GM12872 (cell line): ENCODE results near the gene CENPO.
A peak's percentile ranks its signal among the peaks of the same experiment; 100 is the strongest.

Experiments
- CTCF ChIP-seq: IDR thresholded peaks from 3 replicates; pipeline ENCODE4 v1.5.1; 2011; ENCODE audit warnings: low read depth, mild to moderate bottlenecking, low read length, moderate library complexity; ENCODE audit not compliant: insufficient read depth

CENPO gene

GRCh38 chr2:24820598-24821432 is 27.6 kb downstream of the CENPO start:
- no peak for TF ChIP-seq CTCF

DNA sequence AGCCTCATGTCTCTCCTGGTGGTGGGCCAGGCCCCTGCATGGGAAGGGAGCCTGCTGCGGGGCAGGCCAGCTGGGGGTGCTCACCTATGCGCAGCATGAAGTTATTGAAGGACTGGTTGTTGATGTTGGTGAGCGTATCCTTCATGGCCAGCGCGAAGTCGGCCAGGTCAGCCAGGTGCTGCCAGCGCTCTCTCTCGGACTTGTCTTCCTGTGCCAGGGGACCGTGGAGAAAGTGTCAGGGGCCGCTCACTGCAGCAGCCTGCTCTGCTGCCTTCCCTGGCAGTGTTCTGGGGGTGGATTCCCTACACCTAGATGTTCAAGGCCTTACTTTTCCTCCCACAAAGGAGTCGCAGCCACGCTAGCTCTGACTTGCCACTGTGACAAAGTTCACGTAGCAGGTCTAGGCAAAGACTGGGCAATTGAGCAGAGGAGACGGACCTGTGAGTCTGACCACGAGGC is 28.2 kb downstream of the CENPO start:
- no peak for TF ChIP-seq CTCF

DNA sequence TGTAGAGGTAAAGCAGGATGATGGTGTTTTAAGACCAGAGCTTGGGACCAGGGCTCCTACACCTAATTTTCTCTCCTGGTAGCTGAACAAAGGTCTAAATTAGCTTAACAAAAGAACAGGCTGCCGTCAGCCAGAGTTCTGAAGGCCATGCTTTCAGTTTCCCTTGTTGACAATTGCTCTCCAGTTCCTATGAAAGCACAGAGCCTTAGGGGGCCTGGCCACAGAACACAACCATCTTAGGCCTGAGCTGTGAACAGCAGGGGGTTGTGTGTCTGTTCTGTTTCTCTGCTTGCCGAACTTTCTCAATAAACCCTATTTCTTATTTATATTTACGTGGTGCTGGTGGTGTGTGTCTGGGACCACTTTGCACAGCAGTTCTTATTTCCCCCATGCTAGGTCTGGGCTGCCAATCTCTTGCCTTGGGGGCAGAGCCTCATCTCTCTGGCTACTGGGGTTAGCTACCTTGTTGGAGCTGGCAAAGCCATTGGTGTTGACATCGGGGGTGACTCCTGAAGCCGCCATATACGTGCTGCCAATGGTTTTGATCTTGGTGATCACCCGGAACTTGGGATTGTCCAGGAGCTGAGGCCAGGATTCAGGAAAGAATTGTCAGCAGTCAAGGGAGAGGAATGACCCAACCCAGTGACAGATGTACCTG is 29.0 kb downstream of the CENPO start:
- TF ChIP-seq CTCF: no peak

DNA sequence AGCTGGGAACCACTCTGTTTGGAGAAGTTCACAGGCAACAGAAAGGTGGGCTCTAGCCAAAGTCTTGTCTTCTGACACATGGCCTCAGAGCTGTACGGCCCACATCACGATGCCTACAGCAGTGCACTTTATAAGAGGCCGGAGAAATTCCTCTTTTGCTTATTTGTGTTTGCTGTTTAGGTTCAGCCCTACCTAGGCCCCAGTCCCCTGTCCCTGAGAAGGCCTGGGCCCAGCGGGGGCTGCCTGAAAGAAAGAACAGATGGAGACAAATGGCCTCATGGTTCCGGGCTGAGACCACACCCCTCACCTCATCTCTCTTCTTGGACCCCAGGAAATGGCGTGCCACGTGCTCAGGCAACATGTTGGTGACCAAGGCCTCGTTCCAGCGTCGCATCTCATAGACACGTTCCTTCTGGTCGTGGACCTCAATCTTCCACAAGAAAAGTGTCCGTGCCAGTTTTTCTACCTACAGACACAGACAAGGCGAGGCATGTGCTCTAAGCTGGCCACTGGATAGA is 30.9 kb downstream of the CENPO start:
- no peak for TF ChIP-seq CTCF

DNA sequence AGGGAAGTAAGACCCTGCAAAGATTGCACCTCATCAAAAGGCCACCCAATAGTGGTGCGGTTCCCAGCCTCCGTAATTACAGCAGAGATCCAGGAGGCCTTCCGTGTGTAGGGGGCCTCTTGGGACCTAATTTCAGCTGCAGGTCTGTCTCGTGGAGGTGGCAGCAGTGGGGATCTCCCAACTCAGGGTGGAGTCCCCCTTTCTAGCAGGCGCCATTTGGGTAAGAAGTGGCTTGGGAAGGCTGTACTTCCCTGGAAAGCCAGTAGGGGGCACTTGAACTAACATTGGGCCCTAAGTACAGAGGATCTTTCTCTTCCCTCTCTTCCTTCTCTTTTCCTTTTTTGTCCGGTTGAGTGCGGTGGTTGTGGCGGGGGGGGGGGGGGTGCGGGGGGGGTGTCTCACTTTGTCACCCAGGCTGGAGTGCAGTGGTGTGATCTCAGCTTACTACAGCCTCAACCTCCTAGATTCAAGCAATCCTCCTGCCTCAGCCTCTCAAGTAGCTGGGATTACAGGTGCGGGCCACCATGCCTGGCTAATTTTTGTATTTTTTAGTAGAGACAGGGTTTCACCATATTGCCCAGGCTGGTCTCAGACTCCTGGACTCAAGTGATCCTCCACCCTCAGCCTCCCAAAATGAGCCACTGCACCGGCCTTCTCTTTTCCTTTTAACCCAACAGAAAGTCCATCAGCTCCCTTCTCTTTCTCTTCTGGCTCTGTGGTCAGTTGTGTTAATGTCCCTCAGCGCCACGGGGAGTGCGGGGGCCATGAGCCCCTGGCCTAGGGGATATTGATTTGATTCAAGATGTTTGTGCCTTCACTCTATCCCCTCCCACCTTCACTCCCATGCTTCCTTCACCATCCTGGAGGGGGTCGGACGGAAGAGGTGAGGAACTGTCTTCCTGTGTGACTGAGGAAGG is 32.0 kb downstream of the CENPO start:
- peak; percentile 80 for TF ChIP-seq CTCF

- 0 out of 3 replicates have a peak, but pooled peaks have one; percentile 3 for TF ChIP-seq CTCF
Observed at GRCh38 chr2:24825883-24826772, 32.9 kb downstream of the CENPO start.
